GM18511 (cell line): ENCODE results near the gene PERM1.
"Not testable (repeated sequence)": the region's sequence is repeated elsewhere in the genome, so short reads cannot be mapped to it uniquely, and the experiment has no call there.

Experiments used
- ATAC-seq: cut with Tn5 transposase; IDR thresholded peaks from one replicate; pipeline ENCODE4 v1.9.1; 2021; ENCODE audit warnings: mild to moderate bottlenecking, moderate library complexity; ENCODE audit not compliant: unreplicated experiment

Gene PERM1

DNA sequence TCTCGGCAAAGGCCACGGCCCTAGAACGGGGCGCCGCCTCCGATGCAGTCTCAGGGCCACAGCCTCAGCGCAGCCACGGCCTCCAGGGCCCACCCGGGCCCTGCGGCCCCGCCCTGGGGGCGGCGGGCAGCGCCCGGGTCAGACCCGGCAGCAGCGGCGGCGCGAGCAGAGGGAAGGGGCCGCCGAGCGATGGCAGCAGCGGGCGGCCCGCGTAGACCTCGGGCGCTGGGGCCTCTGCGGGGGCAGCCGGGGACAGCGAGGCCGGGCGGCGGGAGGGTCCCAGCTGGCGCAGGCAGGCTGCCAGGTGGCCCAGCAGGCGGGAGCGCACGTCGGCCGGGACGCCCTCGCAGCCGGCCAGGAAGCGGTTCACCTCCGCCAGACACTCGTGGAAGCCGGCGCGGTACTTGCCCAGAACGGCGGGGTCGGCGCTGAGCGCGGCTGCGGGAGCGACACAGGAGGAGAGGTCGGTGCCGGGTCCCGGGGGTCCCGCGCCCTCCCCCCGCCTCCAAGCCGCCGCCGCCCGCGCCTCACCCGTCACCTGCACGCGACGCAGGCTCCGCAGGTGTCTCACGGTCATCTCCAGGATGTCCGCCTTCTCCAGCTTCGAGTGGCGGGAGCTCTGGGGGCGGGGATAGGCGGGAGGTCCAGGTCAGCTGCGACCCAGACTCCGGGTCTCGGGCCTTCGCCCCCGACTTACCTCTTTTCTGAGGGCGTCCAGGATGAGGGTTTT is 17.3 kb upstream of the PERM1 start:
- ATAC-seq, result no peak

DNA sequence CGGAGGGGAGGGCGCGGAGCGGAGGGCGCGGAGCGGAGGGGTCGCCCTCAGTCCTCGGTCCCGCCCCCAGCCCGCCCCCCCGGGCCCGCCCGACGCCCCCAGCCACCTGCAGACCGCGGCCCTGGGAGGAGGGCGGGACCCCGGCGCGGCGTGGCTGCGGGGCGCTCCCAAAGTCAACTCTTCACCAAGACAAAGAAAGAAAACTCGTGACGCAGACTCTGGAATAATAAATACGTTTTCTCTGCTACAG is 16.8 kb upstream of the PERM1 start:
- no peak for ATAC-seq

DNA sequence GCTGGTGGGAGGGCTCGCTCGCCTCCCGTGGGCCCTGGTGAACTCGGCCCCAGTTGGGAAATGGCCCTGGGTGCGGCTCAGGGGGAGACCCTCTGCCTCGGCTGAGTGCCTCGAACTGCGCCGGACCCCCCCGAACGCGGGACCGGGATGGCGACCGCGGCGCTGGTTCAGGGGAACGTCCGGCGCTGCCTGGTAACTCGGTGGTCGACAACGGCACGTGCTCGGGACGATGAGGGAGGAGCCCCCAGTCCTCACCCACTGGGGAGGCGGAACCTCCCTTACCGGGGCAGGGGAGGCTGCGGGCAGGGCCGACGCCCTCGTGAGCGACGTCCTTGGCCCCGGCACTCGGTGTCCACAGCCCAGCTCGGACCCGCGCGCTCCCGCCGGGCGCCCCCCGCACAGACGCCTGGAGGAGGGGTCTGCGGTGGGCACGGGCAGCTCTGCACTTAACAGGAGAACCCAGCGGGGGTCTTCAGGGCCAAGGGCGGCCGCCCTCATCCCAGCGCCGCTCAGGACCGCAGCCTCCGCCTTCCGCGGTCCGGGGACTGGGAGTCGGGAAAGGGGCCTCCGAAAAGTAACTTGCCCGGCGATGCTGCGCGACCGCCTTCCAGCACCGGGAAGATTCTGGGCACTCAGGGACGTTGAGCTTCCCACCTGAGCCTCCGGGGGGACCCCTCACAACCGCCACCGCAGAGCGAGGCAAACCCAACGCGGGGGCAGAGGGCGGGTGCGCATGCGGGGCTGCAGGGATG is 16.3 kb upstream of the PERM1 start:
- no peak for ATAC-seq

DNA sequence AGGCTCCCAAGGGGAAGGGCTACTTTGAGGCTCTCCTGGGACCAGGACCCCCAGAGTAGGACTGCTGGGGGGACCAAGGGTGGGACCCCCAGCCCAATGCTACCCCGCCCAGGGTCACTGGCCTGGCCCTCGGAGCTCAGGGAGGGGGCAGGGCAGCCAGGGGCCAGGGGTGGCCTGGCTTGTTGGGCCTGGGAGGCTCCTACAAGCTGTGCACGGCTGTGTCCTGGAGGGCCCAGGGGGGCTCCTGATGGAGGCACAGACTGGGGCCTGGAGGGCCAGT is 15.8 kb upstream of the PERM1 start:
- ATAC-seq, result no peak

DNA sequence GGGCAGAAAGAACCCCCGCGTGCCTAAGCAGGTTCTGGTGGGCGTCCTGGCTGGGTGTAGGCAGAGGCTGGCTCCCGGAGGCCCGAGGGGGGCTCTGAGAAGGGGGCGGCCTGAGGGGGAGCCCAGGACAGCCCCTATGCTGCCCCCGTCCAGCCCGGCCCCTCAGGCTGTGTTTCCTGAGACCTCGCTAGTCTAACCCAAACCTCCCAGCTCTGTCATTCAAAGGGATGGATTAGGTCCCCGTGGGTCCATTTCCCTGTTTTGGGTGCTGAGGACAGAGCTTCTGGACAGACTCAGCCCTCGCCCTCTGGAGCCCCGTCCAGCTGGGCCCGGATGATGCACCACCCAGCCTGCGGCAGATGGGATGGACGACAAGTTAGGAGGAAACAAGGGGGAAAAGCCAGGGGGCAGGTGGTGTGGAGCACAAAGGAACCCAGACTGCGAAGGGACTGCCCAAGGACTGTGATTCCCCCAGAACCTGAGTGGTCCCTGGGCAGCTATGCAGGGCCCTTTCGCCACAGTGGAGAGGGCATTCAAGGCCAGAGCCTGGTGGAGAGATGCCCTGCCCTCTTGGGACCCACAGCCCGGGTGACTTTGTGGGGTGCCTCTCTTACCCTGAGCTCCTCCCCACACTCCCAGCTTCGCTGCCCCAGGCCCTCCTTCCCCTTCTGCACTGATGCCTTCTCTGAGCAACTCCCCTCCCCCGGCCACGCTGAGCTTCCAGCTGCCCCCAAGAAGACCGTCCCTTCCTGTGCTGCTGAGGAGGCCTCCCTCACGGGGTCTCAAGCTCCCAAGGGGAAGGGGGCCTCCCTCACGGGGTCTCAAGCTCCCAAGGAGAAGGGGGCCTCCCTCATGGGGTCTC is 15.2 kb upstream of the PERM1 start:
- ATAC-seq, result no peak

DNA sequence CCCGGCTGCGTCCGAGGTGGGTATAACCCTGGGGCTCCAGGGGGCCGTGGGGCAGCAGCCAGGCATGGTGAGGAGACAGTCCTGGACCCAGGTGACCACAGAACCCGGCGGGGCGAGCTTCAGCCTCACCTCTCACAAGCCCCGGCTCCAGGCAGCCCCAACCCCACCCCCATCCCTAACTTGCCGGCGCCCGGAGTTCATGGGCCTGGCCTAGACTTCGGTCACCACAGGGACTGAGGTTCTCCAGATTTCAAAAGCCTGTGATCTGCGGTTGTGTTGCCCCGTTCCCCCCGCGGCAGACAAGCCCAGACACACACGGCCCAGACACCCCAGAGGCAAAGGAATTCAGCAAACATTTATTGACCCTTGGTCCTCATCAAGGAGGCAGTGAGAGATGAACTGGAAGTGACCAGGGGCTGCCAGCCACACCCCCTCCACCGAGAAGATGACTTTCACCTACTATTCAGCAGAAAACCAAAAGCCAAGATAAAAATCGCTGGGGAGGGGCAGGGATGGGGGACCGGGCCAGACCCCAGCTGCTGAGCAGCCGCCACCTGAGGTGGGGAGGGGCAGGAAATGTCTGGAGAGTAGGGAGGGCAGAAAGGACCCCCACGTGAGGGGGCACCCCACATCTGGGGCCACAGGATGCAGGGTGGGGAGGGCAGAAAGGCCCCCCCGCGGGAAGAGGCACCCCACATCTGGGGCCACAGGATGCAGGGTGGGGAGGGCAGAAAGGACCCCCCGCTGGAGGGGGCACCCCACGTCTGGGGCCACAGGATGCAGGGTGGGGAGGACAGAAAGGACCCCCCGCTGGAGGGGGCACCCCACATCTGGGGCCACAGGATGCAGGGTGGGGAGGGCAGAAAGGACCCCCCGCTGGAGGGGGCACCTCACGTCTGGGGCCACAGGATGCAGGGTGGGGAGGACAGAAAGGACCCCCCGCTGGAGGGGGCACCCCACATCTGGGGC is 14.1 kb upstream of the PERM1 start:
- ATAC-seq, result no peak

- ATAC-seq, result not testable (repeated sequence)
Measured at GRCh38 chr1:994546-994945, 12.7 kb upstream of the PERM1 start.

- ATAC-seq, result no peak
Measured at GRCh38 chr1:993379-993995, 11.6 kb upstream of the PERM1 start.

DNA sequence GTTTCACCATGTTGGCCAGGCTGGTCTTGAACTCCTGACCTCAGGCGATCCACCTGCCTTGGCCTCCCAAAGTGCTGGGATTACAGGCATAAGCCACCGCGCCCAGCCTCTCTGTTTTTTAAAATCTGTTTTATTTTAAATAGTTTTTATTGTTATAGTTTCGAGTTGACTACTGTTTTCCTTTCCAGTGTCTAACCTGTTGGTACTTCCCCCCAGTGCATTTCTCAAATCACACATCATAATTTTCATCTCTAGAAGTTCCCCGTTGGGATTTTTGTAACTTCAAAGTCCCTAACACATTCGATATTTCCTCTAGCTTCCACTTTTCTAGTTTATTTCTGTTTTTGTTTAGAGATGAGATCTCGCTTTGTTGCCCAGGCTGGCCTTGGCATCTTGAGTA is 10.5 kb upstream of the PERM1 start:
- no peak for ATAC-seq

DNA sequence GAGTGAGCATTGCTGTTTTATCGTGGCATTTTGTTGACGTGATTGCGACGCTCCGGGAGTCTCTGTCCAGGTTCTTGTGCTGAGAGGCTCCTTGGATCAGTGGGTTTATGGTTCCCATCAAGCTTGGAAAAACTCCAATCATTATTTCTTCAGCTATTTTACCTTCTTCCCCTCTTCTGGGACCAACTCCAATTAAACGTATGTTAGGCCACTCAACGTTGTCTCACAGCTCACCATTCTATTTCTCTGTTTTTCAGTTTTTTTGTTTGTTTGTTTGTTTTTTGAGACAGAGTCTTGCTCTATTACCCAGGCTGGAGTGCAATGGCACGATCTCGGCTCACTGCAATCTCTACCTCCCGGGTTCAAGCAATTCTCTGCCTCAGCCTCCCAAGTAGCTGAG is 10.0 kb upstream of the PERM1 start:
- ATAC-seq, result no peak

DNA sequence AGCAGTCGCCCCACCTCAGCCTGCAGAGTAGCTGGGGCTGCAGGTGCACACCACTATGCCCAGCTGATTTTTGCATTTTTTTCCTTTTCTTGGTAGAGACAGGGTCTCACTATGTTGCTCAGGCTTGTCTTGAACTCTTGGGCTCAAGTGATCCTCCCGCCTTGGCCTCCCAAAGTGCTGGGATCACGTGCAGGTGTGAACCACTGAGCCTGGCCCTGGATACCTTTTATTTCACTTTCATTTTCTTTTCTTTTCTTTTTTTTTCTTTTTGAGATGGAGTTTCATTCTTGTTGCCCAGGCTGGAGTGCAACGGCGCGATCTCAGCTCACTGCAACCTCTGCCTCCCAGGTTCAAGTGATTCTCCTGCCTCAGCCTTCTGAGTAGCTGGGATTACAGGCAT is 9.4 kb upstream of the PERM1 start:
- not testable (repeated sequence) for ATAC-seq

DNA sequence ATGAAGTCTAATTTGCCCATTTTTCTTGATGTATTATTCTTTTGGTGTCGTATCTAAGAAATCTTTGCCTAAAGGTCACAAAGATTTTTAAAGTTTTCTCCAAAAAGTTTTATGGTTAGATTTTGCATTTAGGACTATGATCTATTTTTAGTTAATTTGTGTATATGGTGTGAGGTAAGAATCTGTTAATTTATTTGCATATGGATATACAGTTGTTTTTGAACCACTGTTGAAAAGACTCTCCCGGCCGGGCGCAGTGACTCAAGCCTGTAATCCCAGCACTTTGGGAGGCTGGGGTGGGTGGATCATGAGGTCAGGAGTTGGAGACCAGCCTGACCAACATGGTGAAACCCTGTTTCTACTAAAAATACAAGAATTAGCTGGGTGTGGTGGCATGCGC is 6.2 kb upstream of the PERM1 start:
- ATAC-seq, result not testable (repeated sequence)

DNA sequence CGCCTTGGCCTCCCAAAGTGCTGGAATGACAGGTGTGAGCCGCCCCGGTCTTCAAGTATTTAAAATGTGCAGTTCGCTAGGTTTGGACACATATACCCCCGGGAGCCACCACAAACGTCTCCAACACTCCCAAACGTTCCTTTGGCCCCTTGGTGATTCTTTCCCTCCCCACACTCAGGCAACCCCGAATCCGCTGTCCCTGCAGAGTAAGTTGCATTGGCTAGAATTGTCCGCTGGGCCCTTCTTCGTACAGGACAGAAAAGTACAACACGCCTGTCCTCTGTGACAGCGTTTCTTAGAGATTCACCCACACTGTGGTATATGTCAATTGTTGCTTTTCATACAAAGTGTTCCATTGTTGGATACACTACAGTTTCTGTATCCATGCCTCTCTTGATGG is 3.2 kb upstream of the PERM1 start:
- no peak for ATAC-seq

DNA sequence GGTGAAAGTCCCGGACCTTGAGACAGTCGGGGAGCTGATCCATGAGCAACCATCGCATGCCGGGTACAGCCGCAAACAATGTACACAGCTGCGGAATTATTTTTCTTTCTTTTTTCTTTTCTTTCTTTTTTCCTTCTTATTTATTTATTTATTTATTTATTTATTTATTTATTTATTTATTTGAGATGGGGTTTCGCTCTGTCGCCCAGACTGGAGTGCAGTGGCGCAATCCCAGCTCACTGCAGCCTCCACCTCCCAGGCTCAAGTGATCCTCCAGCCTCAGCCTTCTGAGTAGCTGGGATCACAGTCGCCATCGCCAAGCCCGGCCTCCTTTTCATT is 2.6 kb upstream of the PERM1 start:
- ATAC-seq, result no peak

DNA sequence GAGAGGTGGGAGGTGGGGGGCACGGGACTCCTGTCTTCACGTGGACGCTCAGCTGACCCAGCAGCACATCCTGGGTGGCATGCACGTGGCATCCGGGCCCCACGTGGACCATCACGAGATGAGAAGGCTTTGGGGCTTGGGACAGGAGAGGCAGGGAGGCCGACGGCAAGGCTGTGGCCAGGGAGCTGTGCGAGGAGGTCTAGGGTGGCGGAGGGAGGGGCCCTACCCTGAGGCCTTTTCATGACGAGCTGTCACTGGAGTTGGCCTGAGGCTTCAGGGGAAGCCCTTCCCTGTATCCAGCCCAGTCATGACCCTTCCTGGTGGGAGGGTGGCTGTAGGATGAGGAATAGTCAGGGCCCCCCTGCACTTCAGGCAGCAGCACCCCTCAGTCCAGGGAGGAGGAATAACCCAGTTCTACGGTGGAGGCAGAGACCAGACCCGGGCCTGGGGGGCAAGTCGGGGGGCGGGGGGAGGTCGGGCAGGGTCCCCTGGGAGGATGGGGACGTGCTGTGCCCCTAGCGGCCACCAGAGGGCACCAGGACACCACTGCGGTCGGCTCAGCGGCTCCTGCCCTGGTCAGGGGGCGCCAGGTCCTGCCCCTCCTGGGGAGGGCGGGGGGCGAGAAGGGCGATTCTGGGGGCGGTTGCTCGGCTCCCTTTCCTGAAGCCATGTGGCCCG is 2.0 kb upstream of the PERM1 start:
- ATAC-seq, result no peak

- no peak for ATAC-seq
Measured at GRCh38 chr1:982765-983436, 1.0 kb upstream of the PERM1 start.

DNA sequence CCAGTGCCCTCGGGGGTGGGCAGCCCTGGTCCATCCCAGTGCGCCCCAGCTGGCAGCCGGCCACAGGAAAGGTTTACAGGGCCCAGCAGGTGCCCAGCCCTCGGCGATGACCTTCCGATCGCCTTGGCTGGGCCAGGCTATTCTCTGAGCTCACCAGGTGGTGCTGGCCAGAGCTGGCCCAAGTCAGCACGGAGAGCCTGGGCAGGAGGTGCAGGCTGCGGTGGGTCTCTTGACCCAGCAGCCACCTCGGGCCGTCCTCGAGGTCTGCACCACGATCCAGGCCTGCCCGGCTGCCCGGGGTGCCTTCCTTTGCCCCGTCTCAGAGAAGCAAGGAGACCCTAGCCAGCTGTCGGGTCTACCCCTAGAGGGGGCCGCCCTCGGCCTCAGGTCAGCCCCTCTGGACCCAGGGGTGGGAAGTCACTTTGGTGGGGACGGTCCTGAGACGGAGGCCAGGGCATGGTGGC is 370 bp downstream of the PERM1 start:
- no peak for ATAC-seq

DNA sequence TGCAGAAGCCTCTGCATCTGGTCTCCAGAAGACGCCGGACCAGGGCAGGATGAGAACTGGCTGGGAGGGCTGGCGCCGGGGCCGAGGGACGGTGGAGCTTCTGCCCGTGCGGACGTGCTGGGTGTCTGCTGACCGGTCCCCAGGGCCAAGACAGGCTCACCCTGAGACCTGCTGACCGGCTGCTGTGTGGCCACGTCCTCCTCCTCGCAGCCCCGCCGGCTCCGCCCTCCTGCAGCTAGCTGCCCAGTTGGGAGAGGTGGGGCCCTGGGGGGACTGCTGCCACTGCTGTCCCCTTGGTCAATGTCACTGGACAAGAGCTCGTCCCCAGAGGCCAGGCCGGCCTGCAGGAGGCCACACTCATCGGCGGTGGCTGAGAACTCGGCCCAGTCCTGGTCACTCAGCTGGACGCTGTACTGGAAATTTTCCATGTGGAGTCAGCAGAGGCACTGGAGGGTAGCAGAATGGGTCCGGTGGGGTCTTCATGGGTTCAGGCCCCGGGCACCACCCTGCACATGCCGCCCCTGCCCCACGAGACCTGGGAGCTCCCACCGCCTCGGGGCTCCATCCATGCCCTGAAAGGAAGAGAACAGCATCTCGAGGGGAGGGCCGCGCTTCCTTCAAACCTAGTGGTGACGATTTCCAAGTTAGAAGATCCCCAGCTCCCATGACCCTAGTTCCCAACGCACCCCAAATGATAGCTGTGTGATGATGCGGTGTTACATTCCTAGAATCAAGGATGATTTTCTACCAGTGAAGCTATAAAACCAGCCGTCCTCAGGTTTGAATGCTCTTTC is 1.1 kb downstream of the PERM1 start:
- ATAC-seq, result no peak

- no peak for ATAC-seq
Measured at GRCh38 chr1:980137-980571, 1.7 kb downstream of the PERM1 start.
